K562 treated with DMSO at 1 percent for 4 hours (cell line): Measurements from ENCODE around the gene PRSS33. TPM values are rescaled to one million over a fixed set of nuclear protein-coding genes. Genes with fewer than 3 reads are reported as not detected.

Source experiments
- total RNA-seq: library from RNA; unstranded; fragments of 300-600 nt; gene quantifications from 2 replicates; pipeline ENCODE4 v1.2.3, GENCODE V29; 2022; ENCODE audit not compliant: insufficient read depth

The PRSS33 gene
- not detected in 2 replicates for total RNA-seq

GRCh38 chr16:2787406-2787805 is at the start of gene PRSS33:
Gene PRSS33 (minus strand): TSS chr16:2787560. CDS start chr16:2786547, 1,013 bp downstream.

GRCh38 chr16:2829501-2830354 is 42.4 kb upstream of the PRSS33 start, which contains the start of gene ZG16B:
Gene ZG16B (plus strand): TSS chr16:2830303. CDS start chr16:2830442, 139 bp downstream.

GRCh38 chr16:2816751-2817339 is 29.5 kb upstream of the PRSS33 start, which contains the start of gene PRSS21:
Gene PRSS21 (plus strand): TSS chr16:2817237. CDS start chr16:2817269, 32 bp downstream.

GRCh38 chr16:2777231-2777902 is 10.0 kb downstream of the PRSS33 start, which contains the start of gene ELOB:
Gene ELOB (minus strand): TSS chr16:2777280. CDS start chr16:2777239, 41 bp downstream.

GRCh38 chr16:2752035-2752849 is 35.1 kb downstream of the PRSS33 start, which contains the start of gene SRRM2:
Gene SRRM2 (plus strand): TSS chr16:2752638. CDS start chr16:2756365, 3,727 bp downstream.

Other genes with a start within 250 kb of the PRSS33 start
- gene PDPK1, start 249.5 kb downstream of the PRSS33 start, total RNA-seq: 23.1 and 30.0 TPM in 2 replicates
- 55.1 and 57.0 TPM in 2 replicates for gene KCTD5, start 105.0 kb downstream of the PRSS33 start, total RNA-seq
- 0.61 and 1.9 TPM in 2 replicates for gene PRSS27, start 67.3 kb downstream of the PRSS33 start, total RNA-seq
- gene SRRM2, start 34.9 kb downstream of the PRSS33 start, total RNA-seq: 145 and 244 TPM in 2 replicates
- gene ELOB, start 10.3 kb downstream of the PRSS33 start, total RNA-seq: 201 and 221 TPM in 2 replicates
- not detected in 2 replicates for gene PRSS41, start 10.9 kb upstream of the PRSS33 start, total RNA-seq
- gene PRSS21, start 29.7 kb upstream of the PRSS33 start, total RNA-seq: 95.8 and 106 TPM in 2 replicates
- 1.7 TPM in 1 of 2 replicates, not detected in the other for gene ZG16B, start 42.7 kb upstream of the PRSS33 start, total RNA-seq
- gene PRSS22, start 70.6 kb upstream of the PRSS33 start, total RNA-seq: not detected in 2 replicates
- gene FLYWCH2, start 95.7 kb upstream of the PRSS33 start, total RNA-seq: 45.9 and 76.3 TPM in 2 replicates
- gene FLYWCH1, start 124.4 kb upstream of the PRSS33 start, total RNA-seq: 33.1 and 37.0 TPM in 2 replicates
- gene KREMEN2, start 176.7 kb upstream of the PRSS33 start, total RNA-seq: 1.1 and 2.0 TPM in 2 replicates
- gene PAQR4, start 181.8 kb upstream of the PRSS33 start, total RNA-seq: 15.4 and 15.7 TPM in 2 replicates
- gene PKMYT1, start 192.9 kb upstream of the PRSS33 start, total RNA-seq: 137 and 143 TPM in 2 replicates
- gene CLDN9, start 225.4 kb upstream of the PRSS33 start, total RNA-seq: 3.2 and 4.8 TPM in 2 replicates
- 0.75 and 1.1 TPM in 2 replicates for gene CLDN6, start 230.6 kb upstream of the PRSS33 start, total RNA-seq
- 18.9 and 26.6 TPM in 2 replicates for gene TNFRSF12A, start 232.8 kb upstream of the PRSS33 start, total RNA-seq
- 29.9 and 38.3 TPM in 2 replicates for gene HCFC1R1, start 236.4 kb upstream of the PRSS33 start, total RNA-seq
- gene THOC6, start 236.5 kb upstream of the PRSS33 start, total RNA-seq: 53.0 and 55.1 TPM in 2 replicates
- gene BICDL2, start 249.4 kb upstream of the PRSS33 start, total RNA-seq: not detected in 2 replicates